ENCODE data around the gene FBXO31. TPM values are rescaled to one million over a fixed set of nuclear protein-coding genes. Genes with fewer than 3 reads are reported as not detected.

Gene FBXO31
- total and polyA plus RNA-seq, 2 of the 13 experiments (the other 11 are each of a cell fraction or from before 2014, with no cell fraction given): 92.4 to 101 TPM

- TF ChIP-seq ZNF687 (CRISPR knock-in tag; IDR thresholded peaks at IDR 0.05): peak; percentile 96
- TF ChIP-seq FOXP4 (CRISPR knock-in tag; IDR thresholded peaks at IDR 0.05): no peak
- peak; percentile 68 for TF ChIP-seq TOPORS (CRISPR knock-in tag; IDR thresholded peaks at IDR 0.05)
- peak; percentile 97 for TF ChIP-seq ZNF670 (CRISPR knock-in tag; IDR thresholded peaks at IDR 0.05; ENCODE audit: borderline replicate concordance)
- peak; percentile 93; the same call in 1 of the 2 replicates for TF ChIP-seq ZBTB39 (CRISPR knock-in tag; IDR thresholded peaks at IDR 0.05)
- no peak for TF ChIP-seq ZBTB34 (CRISPR knock-in tag; IDR thresholded peaks at IDR 0.05)
- TF ChIP-seq ONECUT2 (CRISPR knock-in tag; IDR thresholded peaks at IDR 0.05): no peak
- TF ChIP-seq MAFG (CRISPR knock-in tag; IDR thresholded peaks at IDR 0.05): peak; percentile 64; the same call in 1 of the 2 replicates
- no peak for TF ChIP-seq JUN (CRISPR knock-in tag; IDR thresholded peaks at IDR 0.05)
- TF ChIP-seq GATAD1 (CRISPR knock-in tag; IDR thresholded peaks at IDR 0.05): no peak
- TF ChIP-seq MTF1 (CRISPR knock-in tag; IDR thresholded peaks at IDR 0.05): peak; percentile 13; the same call in 1 of the 2 replicates
- TF ChIP-seq PBX3 (CRISPR knock-in tag; IDR thresholded peaks at IDR 0.05; ENCODE audit: borderline replicate concordance): no peak
- TF ChIP-seq TBX2 (CRISPR knock-in tag; IDR thresholded peaks at IDR 0.05; ENCODE audit: borderline replicate concordance): peak; percentile 64
- no peak for TF ChIP-seq IKZF4 (CRISPR knock-in tag; IDR thresholded peaks at IDR 0.05; ENCODE audit: borderline replicate concordance, low read depth, not compliant biosample characterization)
- no peak for TF ChIP-seq TCF7L2 (IDR thresholded peaks at IDR 0.05; ENCODE audit: low read depth, low read length)
- no peak for TF ChIP-seq RARG (CRISPR knock-in tag; IDR thresholded peaks at IDR 0.05; ENCODE audit: low read depth)
- TF ChIP-seq SMAD3 (CRISPR knock-in tag; IDR thresholded peaks at IDR 0.05): 0 out of 2 replicates have a peak, but pooled peaks have one; percentile 37
- peak; percentile 98 for TF ChIP-seq ZNF883 (CRISPR knock-in tag; IDR thresholded peaks at IDR 0.05; ENCODE audit: not compliant biosample characterization)
Observed at GRCh38 chr16:87384162-87384874, 742 bp upstream of the FBXO31 start (continued).

All from HepG2 (cell line).